ENCODE measurements around the gene SNRNP48. TPM values are rescaled to one million over a fixed set of nuclear protein-coding genes. Genes with fewer than 3 reads are reported as not detected.

SNRNP48 gene
- total RNA-seq, 1 experiment from 2014 or later = 26.2 TPM

- BruUV-seq (replicated peaks) = no TSS peak
- DNase-seq (ENCODE audit: low read depth, low spot score) (no peak), ATAC-seq (no peak)
- Histone ChIP-seq H3K27ac (ENCODE audit: low read depth, low read length) (no peak overlapping the region), H3K9me2 (ENCODE audit: insufficient read depth) (no peaks in the 10 kb centered on the region), H3K36me3 (ENCODE audit: control insufficient read depth in 1 of 2, insufficient read depth in 2 of 2, low read length in 2 of 2) (peaks cover 16 to 20% of the 10 kb centered on the region in 2 experiments; a peak in 3 of 4 replicates), H3K79me2 (ENCODE audit: insufficient read depth, low read length) (peaks cover 28% of the 10 kb centered on the region), H2AFZ (ENCODE audit: low read depth, low read length, poor library complexity, severe bottlenecking) (no peak overlapping the region), H3K4me1 (ENCODE audit: control insufficient read depth in 1 of 2, insufficient read depth in 2 of 2, low read length in 2 of 2) (peaks cover 10 to 20% of the 10 kb centered on the region in 2 experiments; a peak in 3 of 4 replicates), H3K4me2 (ENCODE audit: low read length) (no peak overlapping the region), H3K9me3 (ENCODE audit: control insufficient read depth in 1 of 2, insufficient read depth in 1 of 2, low read depth in 1 of 2, low read length in 2 of 2) (no peaks in the 10 kb centered on the region), H3K27me3 (ENCODE audit: insufficient read depth, low read length) (no peaks in the 10 kb centered on the region), H3K9ac (ENCODE audit: low read length) (no peak overlapping the region), H3K4me3 (replicated peaks in 1 of 2; ENCODE audit: low read depth in 1 of 2, low read length in 2 of 2) (no peak overlapping the region), H4K20me1 (ENCODE audit: insufficient read depth) (no peaks in the 10 kb centered on the region)
- CTCF ChIA-PET = no interaction called here
- RAD21 ChIA-PET (ENCODE audit: low non-redundant PET in 1 of 2, low total read pairs in 2 of 2, uncharacterized antibody in 2 of 2, unreplicated experiment in 2 of 2) = no interaction called here
- intact Hi-C loops (cut with micrococcal nuclease) = no loop called here
- POLR2A ChIA-PET = no interaction called here
- TF ChIP-seq YY1 (IDR thresholded peaks at IDR 0.05; ENCODE audit: extremely low read depth, insufficient replicate concordance, low read depth, low read length) (no peak), CTCF (IDR thresholded peaks at IDR 0.05 in 2 of 3, conservative IDR thresholded peaks at IDR 0.05 in 1 of 3; ENCODE audit: borderline replicate concordance in 1 of 3, insufficient read depth in 1 of 3, low read depth in 2 of 3, low read length in 2 of 3) (no peak), ZBTB33 (IDR thresholded peaks at IDR 0.05; ENCODE audit: extremely low read depth, insufficient replicate concordance, low read length) (no peak), SIN3A (IDR thresholded peaks at IDR 0.05; ENCODE audit: low read depth) (no peak), POLR2AphosphoS5 (IDR thresholded peaks at IDR 0.05; ENCODE audit: low read depth, low read length) (no peak), SRF (IDR thresholded peaks at IDR 0.05; ENCODE audit: low read depth) (no peak), EZH2 (IDR thresholded peaks at IDR 0.05) (no peak), ZNF274 (IDR thresholded peaks at IDR 0.05; ENCODE audit: low read depth, low read length) (no peak)
Measured at GRCh38 chr6:7587631-7588100, 2.3 kb upstream of the SNRNP48 start.

All from HCT116 (cell line).